PC-9 (cell line): ENCODE measurements around the gene B3GNT3. TPM values are rescaled to one million over a fixed set of nuclear protein-coding genes. Genes with fewer than 3 reads are reported as not detected.

Experiments used
- BruUV-seq: library from RNA; stranded (reverse); fragments of 400-500 nt; replicated peaks from 2 replicates; lab custom pipeline; 2021; lab: Mats Ljungman, UMichigan
- CTCF ChIA-PET: fragments of 300-600 bp; sonication (Branson Sonifier 250); formaldehyde crosslinking; loops from one replicate; lab custom pipeline; 2022; ENCODE audit warnings: antibody characterized with exemption; lab: Charles Lee
- POLR2A ChIA-PET: fragments of 300-600 bp; sonication (Branson Sonifier 250); formaldehyde crosslinking; loops from one replicate; lab custom pipeline; 2022; ENCODE audit warnings: antibody characterized with exemption; ENCODE audit not compliant: unreplicated experiment; lab: Charles Lee
- DNase-seq, 2 experiments: peaks; one replicate each; pipeline versions ENCODE4 v3.0.0 to v3.0.0-alpha.2; 2015 to 2022; ENCODE audit warnings: mixed read lengths in 1 of 2
- H2AFZ ChIP-seq: fragments of 200-600 bp; sonication (generic); 2 replicates; pipeline ENCODE4 v1.8.1; 2017; ENCODE audit warnings: antibody characterized with exemption
- H3F3A ChIP-seq: fragments of 200-600 bp; sonication (generic); 2 replicates; pipeline ENCODE4 v1.8.1; 2017; ENCODE audit warnings: antibody characterized with exemption, mild to moderate bottlenecking, low read depth; ENCODE audit not compliant: insufficient read depth
- H3K27ac ChIP-seq: fragments of 200-600 bp; sonication (generic); 2 replicates; pipeline ENCODE4 v1.6.1; 2016; ENCODE audit warnings: mixed run types
- H3K27me3 ChIP-seq: fragments of 200-600 bp; sonication (generic); 2 replicates; pipeline ENCODE4 v1.6.1; 2016; ENCODE audit warnings: low read depth, mixed run types; ENCODE audit not compliant: insufficient read depth
- H3K36me3 ChIP-seq: fragments of 200-600 bp; sonication (generic); 2 replicates; pipeline ENCODE4 v1.6.1; 2016; ENCODE audit warnings: low read depth, mixed run types
- H3K4me1 ChIP-seq: fragments of 200-600 bp; sonication (generic); replicated peaks from 2 replicates; pipeline ENCODE4 v1.6.1; 2016; ENCODE audit warnings: mixed run types; ENCODE audit not compliant: insufficient read depth
- H3K4me2 ChIP-seq: fragments of 200-600 bp; sonication (generic); 2 replicates; pipeline ENCODE4 v1.6.1; 2017; ENCODE audit warnings: mixed run types
- H3K4me3 ChIP-seq: fragments of 200-600 bp; sonication (generic); 2 replicates; pipeline ENCODE4 v1.6.1; 2016; ENCODE audit warnings: mixed run types
- H3K79me2 ChIP-seq: fragments of 200-600 bp; sonication (generic); 2 replicates; pipeline ENCODE4 v1.6.1; 2017; ENCODE audit warnings: low read depth, mixed run types
- H3K9me2 ChIP-seq: fragments of 200-600 bp; sonication (generic); 2 replicates; pipeline ENCODE4 v1.8.1; 2017; ENCODE audit warnings: mild to moderate bottlenecking; ENCODE audit not compliant: insufficient read depth
- H3K9me3 ChIP-seq: fragments of 200-600 bp; sonication (generic); 2 replicates; pipeline ENCODE4 v1.8.1; 2016; ENCODE audit warnings: low read depth; ENCODE audit not compliant: insufficient read depth
- H4K20me1 ChIP-seq: fragments of 200-600 bp; sonication (generic); 2 replicates; pipeline ENCODE4 v1.8.1; 2017; ENCODE audit not compliant: insufficient read depth
- EZH2 ChIP-seq: fragments of 200-600 bp; sonication (generic); IDR thresholded peaks from 2 replicates; pipeline ENCODE4 v1.8.0; 2017; ENCODE audit warnings: antibody characterized with exemption, low read depth
- intact Hi-C: fragments of 100-400 bp; cut with micrococcal nuclease; formaldehyde crosslinking; loops from one replicate; pipeline ENCODE4 v1.10.0; 2022; ENCODE audit not compliant: unreplicated experiment
- total RNA-seq: library from RNA; stranded (reverse); gene quantifications from 2 replicates; pipeline ENCODE4 v1.2.3, GENCODE V29; 2021
- TF ChIP-seq, protein P1 (sequence below): fragments of 200-600 bp; sonication (generic); conservative IDR thresholded peaks from 2 replicates; pipeline ENCODE4 v1.6.1; 2017; ENCODE audit warnings: mixed run types, antibody characterized with exemption, mild to moderate bottlenecking, moderate library complexity

The B3GNT3 gene
- total RNA-seq, 1 experiment from 2014 or later, result 65.9 TPM

DNA sequence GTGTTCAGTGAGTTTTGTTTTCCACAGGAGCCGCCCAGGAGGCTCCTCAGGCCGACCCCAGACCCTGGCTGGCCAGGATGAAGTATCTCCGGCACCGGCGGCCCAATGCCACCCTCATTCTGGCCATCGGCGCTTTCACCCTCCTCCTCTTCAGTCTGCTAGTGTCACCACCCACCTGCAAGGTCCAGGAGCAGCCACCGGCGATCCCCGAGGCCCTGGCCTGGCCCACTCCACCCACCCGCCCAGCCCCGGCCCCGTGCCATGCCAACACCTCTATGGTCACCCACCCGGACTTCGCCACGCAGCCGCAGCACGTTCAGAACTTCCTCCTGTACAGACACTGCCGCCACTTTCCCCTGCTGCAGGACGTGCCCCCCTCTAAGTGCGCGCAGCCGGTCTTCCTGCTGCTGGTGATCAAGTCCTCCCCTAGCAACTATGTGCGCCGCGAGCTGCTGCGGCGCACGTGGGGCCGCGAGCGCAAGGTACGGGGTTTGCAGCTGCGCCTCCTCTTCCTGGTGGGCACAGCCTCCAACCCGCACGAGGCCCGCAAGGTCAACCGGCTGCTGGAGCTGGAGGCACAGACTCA is 12.9 kb downstream of the B3GNT3 start:
- H3K27ac ChIP-seq, result no peak overlapping the region
- no peaks in the 10 kb centered on the region for H3K4me1 ChIP-seq
- no peaks in the 10 kb centered on the region for H3K27me3 ChIP-seq
- H3K9me3 ChIP-seq, result no peaks in the 10 kb centered on the region
- H3K9me2 ChIP-seq, result no peaks in the 10 kb centered on the region
- CTCF ChIA-PET, result no interaction called here
- H3F3A ChIP-seq, result peaks cover 39% of the 10 kb centered on the region; the same call in 1 of the 2 replicates
- no peak for TF ChIP-seq EZH2
- TF ChIP-seq, protein P1, sequence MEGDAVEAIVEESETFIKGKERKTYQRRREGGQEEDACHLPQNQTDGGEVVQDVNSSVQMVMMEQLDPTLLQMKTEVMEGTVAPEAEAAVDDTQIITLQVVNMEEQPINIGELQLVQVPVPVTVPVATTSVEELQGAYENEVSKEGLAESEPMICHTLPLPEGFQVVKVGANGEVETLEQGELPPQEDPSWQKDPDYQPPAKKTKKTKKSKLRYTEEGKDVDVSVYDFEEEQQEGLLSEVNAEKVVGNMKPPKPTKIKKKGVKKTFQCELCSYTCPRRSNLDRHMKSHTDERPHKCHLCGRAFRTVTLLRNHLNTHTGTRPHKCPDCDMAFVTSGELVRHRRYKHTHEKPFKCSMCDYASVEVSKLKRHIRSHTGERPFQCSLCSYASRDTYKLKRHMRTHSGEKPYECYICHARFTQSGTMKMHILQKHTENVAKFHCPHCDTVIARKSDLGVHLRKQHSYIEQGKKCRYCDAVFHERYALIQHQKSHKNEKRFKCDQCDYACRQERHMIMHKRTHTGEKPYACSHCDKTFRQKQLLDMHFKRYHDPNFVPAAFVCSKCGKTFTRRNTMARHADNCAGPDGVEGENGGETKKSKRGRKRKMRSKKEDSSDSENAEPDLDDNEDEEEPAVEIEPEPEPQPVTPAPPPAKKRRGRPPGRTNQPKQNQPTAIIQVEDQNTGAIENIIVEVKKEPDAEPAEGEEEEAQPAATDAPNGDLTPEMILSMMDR, result no peak
- POLR2A ChIA-PET, result no interaction called here
- DNase-seq, result no peak
- intact Hi-C loops, result no loop called here
- peaks cover 20% of the 10 kb centered on the region; the same call in 1 of the 2 replicates for H3K36me3 ChIP-seq
- H2AFZ ChIP-seq, result no peak overlapping the region
- no peak overlapping the region for H3K4me3 ChIP-seq
- H4K20me1 ChIP-seq, result peaks cover 84% of the 10 kb centered on the region
- no peak overlapping the region for H3K4me2 ChIP-seq
- H3K79me2 ChIP-seq, result peaks cover 60% of the 10 kb centered on the region
- no TSS peak for BruUV-seq

DNA sequence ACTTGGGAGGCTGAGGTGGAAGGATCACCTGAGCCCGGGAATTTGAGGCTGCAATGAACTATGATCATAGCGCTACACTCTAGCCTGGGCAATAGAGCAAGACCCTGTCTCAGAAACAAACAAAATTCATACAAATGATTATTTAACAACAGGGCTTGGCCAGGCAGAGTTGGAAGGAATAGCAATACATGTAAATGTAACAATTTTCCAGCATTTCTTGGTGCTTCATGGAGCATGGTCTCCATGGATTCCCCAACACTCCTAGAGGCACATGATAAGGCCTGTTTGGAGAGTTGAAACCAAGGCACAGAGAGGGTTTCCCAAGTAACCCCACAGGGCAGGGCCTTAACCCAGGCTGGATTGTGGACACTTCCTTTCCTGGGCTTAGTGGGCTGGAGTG is 16.2 kb downstream of the B3GNT3 start:
- H3K4me3 ChIP-seq, result no peak overlapping the region
- H3F3A ChIP-seq, result peaks cover 45% of the 10 kb centered on the region
- no peaks in the 10 kb centered on the region for H3K9me3 ChIP-seq
- TF ChIP-seq, protein P1, result no peak
- no peak for TF ChIP-seq EZH2
- POLR2A ChIA-PET, result no interaction called here
- no peak overlapping the region for H2AFZ ChIP-seq
- no peak overlapping the region for H3K27ac ChIP-seq
- intact Hi-C loops, result no loop called here
- H4K20me1 ChIP-seq, result peaks cover 68% of the 10 kb centered on the region
- H3K79me2 ChIP-seq, result peaks cover 27% of the 10 kb centered on the region
- no peaks in the 10 kb centered on the region for H3K9me2 ChIP-seq
- H3K36me3 ChIP-seq, result peaks cover 15% of the 10 kb centered on the region; the same call in 1 of the 2 replicates
- BruUV-seq, result no TSS peak
- DNase-seq, result no peak
- no peaks in the 10 kb centered on the region for H3K27me3 ChIP-seq
- H3K4me1 ChIP-seq, result no peaks in the 10 kb centered on the region
- no peak overlapping the region for H3K4me2 ChIP-seq
- CTCF ChIA-PET, result no interaction called here

DNA sequence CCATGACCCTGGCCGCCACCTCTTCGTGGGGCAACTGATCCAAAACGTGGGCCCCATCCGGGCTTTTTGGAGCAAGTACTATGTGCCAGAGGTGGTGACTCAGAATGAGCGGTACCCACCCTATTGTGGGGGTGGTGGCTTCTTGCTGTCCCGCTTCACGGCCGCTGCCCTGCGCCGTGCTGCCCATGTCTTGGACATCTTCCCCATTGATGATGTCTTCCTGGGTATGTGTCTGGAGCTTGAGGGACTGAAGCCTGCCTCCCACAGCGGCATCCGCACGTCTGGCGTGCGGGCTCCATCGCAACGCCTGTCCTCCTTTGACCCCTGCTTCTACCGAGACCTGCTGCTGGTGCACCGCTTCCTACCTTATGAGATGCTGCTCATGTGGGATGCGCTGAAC is 16.7 kb downstream of the B3GNT3 start:
- H3K27ac ChIP-seq, result no peak overlapping the region
- peaks cover 15% of the 10 kb centered on the region; the same call in 1 of the 2 replicates for H3K36me3 ChIP-seq
- H3K27me3 ChIP-seq, result no peaks in the 10 kb centered on the region
- intact Hi-C loops, result no loop called here
- H2AFZ ChIP-seq, result no peak overlapping the region
- no peaks in the 10 kb centered on the region for H3K9me3 ChIP-seq
- H3F3A ChIP-seq, result peaks cover 46% of the 10 kb centered on the region
- ChIA-PET POLR2A (no interaction called here), CTCF (no interaction called here)
- BruUV-seq, result no TSS peak
- no peak overlapping the region for H3K4me3 ChIP-seq
- DNase-seq, result no peak
- no peaks in the 10 kb centered on the region for H3K4me1 ChIP-seq
- H3K79me2 ChIP-seq, result peaks cover 21% of the 10 kb centered on the region
- no peak for TF ChIP-seq EZH2
- TF ChIP-seq, protein P1, result no peak
- no peak overlapping the region for H3K4me2 ChIP-seq
- no peaks in the 10 kb centered on the region for H3K9me2 ChIP-seq
- H4K20me1 ChIP-seq, result peaks cover 68% of the 10 kb centered on the region
